HG03520 (cell line): Measurements from ENCODE around the gene MYT1.
"Not testable (repeated sequence)": the region's sequence is repeated elsewhere in the genome, so short reads cannot be mapped to it uniquely, and the experiment has no call there.

Experiments
- ATAC-seq: cut with Tn5 transposase; IDR thresholded peaks from one replicate; pipeline ENCODE4 v1.9.1; 2021; ENCODE audit warnings: mild to moderate bottlenecking, moderate library complexity; ENCODE audit not compliant: unreplicated experiment

Gene MYT1

GRCh38 chr20:64228751-64229506, 64.7 kb downstream of the MYT1 start:
- no peak for ATAC-seq

- ATAC-seq = no peak
Observed at GRCh38 chr20:64229507-64230061, 65.3 kb downstream of the MYT1 start.

GRCh38 chr20:64230461-64231145, 66.4 kb downstream of the MYT1 start:
- ATAC-seq = no peak

GRCh38 chr20:64231621-64232550, 67.6 kb downstream of the MYT1 start:
- no peak for ATAC-seq

DNA sequence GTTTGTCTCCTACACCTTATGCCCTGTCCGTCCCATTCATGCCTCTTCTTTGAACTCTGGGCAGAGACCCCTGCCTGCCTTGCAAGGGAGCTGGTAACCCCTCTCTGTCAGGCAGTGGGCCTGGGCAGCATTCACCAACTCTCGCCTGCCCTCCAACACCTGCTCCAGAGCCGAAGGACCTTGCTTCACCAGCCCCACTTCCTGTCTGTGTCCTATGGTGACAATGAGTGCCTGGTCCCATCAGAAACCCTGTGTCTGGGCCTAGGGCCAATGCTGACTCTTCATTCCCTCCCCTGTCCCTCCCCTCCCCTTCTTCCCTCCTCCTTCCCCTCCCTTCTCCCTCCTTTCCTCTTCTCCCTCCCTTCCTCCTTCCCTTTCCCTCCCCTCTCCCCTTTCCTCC, 68.5 kb downstream of the MYT1 start:
- ATAC-seq = no peak

- no peak for ATAC-seq
Observed at GRCh38 chr20:64233725-64234124, 69.5 kb downstream of the MYT1 start.

DNA sequence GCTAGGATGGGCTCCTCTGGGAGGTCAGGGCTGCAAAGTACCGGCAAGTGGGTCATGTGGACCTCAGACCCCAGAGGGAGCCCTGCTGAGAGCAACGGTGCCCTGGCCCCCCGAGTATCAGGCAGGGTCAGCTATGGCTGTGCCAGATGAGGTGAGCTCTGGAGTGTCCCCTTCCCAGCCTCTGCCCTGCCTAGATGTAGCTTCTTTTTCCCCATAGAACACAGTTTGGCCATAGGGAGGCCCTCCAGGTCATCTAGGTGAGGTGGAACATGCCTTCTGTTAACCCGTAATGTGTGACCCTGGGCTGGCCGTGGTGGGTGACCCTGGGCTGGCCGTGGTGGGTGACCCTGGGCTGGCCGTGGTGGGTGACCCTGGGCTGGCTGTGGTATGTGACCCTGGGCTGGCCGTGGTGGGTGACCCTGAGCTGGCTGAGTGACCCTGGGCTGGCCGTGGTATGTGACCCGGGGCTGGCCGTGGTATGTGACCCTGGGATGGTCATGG, 70.1 kb downstream of the MYT1 start:
- no peak for ATAC-seq

GRCh38 chr20:64234921-64235565, 70.8 kb downstream of the MYT1 start:
- ATAC-seq = not testable (repeated sequence)

DNA sequence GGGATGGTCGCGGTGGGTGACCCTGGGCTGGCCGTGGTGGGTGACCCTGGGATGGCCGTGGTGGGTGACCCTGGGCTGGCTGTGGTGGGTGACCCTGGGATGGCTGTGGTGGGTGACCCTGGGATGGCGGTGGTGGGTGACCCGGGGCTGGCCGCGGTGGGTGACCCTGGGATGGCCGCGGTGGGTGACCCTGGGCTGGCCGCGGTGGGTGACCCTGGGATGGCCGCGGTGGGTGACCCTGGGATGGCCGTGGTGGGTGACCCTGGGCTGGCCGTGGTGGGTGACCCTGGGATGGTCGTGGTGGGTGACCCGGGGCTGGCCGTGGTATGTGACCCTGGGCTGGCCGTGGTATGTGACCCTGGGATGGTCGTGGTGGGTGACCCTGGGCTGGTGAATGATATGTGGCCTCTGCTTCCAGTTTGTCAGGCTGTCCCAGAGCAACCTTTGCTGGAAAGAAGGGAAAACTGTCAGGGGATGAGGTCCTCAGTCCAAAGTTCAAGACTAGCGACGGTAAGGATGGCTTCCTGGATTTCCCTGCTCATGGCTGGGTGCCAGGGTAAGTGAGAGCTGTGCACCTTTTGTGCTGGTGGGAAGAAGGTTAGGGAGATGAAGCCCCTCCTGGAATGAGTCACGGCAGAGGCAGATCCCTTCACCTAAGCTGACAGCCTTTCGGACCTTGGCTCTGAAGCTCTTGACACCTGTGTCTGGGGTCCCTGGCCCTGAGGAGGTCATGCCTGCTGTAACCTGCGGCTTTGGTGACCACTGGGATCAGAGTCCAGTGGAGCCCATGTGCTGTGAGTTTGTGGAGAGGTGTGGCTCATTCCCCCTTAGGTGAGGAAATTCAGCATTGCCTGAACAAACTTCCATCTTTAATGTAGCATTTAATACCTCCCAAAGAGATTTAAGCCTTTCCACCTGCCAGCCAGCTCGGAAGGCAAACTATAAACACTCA, 72.2 kb downstream of the MYT1 start:
- ATAC-seq = no peak

DNA sequence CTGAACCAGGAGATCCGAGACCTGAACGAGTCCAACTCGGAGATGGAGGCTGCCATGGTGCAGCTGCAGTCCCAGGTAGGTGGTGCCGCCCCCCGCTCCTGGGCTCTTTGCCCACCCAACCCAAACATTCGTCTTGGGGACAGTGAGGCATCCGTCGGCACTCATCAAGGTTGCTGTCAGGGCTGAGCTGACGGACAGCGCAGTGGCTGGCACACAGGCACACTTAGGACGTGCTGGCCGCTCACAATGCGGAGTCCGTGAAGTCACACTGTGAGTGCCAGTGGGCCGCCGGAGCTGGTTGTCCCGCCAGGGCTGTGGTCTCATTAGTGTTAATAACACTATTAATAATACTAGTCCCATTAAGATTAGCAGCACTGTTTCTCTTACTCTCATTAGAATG, 73.1 kb downstream of the MYT1 start:
- ATAC-seq = no peak

- ATAC-seq = no peak
Observed at GRCh38 chr20:64238115-64238825, 74.0 kb downstream of the MYT1 start.

DNA sequence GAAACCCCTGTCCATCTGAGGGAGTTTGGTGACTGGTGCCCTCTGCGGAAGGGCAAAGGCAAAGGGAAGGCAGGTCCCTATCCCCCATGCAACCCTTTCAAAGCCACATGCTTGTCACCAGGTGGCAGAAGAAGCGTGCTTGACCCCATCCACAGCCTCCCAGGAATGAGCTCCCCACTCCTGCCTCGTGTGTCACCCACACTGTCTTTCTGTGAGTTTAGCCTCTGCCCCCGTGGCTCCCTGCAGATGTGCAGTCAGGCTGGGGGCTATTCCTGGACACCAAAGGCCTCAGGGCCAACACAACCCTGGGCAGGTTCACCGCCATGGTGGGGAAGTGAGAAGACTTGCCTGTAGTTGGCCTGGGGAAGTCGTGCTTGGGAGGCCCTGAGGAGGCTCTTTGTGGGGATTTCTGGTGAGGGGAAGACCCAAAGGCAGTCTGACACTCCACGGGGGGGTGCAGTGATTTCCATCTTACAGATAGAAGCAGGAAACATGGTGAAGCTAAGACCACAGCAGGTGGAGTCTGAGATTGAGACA, 74.7 kb downstream of the MYT1 start:
- no peak for ATAC-seq

DNA sequence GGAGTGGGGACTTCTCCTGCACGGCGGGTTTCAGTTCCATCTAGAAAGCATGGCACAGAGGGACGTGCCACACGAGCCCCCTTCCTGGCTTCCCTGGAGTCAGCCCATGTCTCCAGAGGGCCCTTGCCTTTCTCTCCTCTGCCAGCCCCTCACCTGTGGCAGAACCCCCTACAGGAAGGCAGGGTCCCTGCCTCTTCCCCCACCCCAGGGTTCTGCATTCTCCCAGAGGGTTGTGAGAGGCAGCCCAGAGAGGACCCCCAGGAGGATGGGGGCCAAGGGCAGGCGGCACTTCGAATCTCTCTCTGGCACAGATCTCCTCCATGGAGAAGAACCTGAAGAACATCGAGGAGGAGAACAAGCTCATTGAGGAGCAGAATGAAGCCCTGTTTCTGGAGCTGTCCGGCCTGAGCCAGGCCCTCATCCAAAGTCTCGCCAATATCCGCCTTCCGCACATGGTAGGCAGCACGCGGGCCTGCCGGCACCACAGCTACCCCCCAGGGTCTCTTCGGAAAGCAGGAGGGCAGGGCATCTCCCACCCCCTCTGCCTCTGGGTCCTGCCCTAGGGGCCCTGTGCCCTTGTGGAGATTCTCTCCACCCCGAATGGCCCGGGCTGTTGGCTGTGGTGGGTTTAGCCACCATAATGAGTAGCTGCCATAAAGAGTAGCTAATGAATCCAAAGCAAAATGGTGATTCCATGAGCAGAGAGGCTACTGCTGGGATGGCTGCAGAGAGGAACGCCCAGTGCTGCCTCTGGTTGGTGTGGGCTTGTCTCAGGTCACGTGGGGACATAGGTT, 75.4 kb downstream of the MYT1 start:
- no peak for ATAC-seq

- ATAC-seq = no peak
Observed at GRCh38 chr20:64240243-64241015, 76.2 kb downstream of the MYT1 start.

- ATAC-seq = no peak
Observed at GRCh38 chr20:64241061-64241460, 76.8 kb downstream of the MYT1 start.

- ATAC-seq = no peak
Observed at GRCh38 chr20:64242003-64242796, 77.9 kb downstream of the MYT1 start.
